ENCODE measurements around the gene ZCCHC2. TPM values are rescaled to one million over a fixed set of nuclear protein-coding genes. Genes with fewer than 3 reads are reported as not detected.

ZCCHC2 gene
- total RNA-seq, 1 donor from 2014 or later = 18.0 TPM

DNA sequence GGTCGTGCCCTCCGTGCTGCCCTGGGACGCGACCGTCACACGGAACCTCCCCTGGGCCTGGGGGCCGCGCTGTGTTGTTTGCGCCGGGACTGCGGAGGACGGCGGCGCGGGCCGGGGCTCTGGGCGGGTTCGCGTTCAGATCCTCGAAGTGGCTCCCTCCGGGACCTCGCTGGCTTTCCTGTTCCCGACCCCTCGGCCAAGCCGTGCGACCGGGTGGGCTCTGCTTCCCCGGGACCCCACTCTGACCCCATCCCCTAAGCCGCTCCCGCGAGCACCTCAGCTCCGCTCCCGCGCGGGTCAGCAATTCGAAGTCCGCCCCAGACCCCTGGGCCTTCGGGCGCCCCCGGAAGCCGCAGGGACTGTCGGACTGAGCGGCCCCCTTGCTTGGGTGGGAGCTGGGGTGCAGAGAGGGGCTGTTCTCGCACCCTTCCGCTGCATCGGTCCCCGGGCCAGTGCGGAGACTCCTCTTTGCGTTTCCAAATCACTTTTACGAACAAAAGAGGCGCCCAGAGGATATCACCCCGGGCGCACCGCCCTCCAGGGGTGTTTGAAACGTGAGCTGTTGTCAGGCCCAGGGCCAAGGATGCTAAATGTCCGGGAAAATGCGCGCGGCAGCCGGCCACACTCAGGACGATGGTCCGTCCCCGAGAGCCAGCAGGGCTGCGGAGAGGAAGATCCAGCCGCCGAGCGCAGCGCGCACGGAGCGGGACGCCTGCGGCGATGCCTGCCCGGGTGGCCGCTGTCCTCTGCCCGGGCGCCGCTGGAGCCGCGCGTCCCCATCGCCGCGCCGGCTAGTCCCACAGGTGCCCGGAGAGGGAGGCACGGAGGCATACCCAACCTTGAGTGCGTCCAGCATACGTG is 73.5 kb downstream of the ZCCHC2 start:
- intact Hi-C loops (cut with micrococcal nuclease) = no loop called here
- DNase-seq (peak; percentile 52), ATAC-seq (peak; percentile 76)

- DNase-seq (no peak), ATAC-seq (no peak)
- intact Hi-C loops (cut with micrococcal nuclease) = no loop called here
Observed at GRCh38 chr18:62601871-62602270, 79.0 kb downstream of the ZCCHC2 start.

- ATAC-seq = no peak
- intact Hi-C loops (cut with micrococcal nuclease) = no loop called here
- no peak for DNase-seq
Observed at GRCh38 chr18:62602706-62603105, 79.9 kb downstream of the ZCCHC2 start.

DNA sequence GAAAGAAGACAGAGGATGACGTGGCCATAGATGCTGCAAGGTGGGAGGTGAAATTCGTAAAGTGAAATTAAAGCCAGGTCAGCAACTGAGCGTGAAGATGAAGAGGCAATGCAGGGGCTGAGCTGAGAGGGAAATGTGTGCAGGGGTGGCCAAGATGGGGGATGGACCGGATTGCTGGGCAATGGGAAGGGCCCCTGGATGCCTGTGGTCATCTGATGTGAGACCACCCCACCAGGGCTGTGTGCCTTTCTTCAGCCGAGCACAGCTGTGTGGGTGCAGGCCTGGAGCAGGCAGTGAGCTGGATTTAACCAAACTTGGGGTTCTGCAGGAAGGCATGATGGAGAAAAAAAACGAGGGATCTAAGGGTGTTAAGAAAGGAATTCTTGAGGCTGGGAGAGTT is 80.4 kb downstream of the ZCCHC2 start:
- DNase-seq = no peak
- ATAC-seq = no peak
- intact Hi-C loops (cut with micrococcal nuclease) = no loop called here

DNA sequence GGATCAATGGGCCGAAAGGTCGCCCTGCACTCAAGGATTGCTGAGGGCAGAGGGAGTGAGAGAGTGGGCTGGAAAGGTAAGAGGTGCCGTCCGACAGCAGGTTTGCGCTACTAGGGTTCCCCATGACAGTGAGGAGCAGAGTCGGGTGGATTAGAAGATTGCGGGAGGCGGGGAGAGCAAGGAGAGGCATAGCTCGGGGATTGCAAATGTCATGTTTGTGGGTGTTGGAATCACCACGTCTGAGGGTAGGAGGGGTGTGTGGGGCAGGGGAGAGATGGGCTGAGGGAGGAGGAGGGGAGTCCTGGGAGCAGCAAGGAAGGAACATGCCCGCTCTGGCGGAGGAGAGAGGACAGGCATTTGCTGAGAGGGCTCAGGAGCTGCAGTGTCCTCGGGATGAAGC is 81.2 kb downstream of the ZCCHC2 start:
- no peak for ATAC-seq

DNA sequence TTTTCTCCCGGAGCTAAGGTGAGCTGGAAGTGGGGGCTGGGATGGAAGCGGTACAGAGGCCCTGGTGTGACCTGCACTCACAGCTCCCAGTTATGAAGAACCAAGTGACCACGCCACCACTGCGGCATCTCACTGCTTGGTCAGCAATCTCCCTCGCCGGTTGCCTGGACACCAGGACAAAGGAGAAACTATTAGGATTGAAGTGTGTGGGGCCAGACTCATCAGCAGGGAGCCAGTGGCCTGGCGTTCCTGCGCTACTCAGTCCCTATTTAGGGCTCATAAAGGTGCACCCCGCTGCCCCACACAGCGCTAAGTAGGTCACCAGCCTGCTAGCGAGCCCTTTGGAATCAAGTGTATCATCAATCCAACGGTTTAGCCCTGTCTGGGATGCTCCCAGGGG is 82.9 kb downstream of the ZCCHC2 start:
- DNase-seq = no peak
- intact Hi-C loops (cut with micrococcal nuclease) = no loop called here
- ATAC-seq = no peak

More for the DNA sequence above, 81.2 kb downstream of the ZCCHC2 start:
- no peak for DNase-seq
- intact Hi-C loops (cut with micrococcal nuclease) = no loop called here

DNA sequence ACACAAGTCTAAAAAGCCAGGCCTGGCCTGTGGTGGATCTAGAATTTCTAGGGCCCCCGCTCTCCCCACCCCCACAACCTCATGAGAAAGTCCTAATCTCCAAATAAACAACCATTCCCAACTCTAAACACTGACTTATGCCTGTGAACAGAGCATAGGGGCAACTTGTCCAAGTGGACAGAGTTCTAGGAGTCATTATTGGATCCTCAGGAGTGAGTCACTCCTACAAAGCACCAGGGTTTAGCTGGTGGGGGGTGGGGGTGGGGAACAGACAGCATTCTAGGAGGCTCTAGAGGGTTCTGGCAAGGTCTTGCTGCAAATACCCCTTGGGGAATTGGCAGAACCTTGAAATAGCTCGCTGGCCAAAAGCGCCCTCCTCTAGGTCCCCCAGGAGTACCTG is 83.3 kb downstream of the ZCCHC2 start:
- no peak for DNase-seq
- intact Hi-C loops (cut with micrococcal nuclease) = no loop called here

GRCh38 chr18:62607302-62607701 is 84.5 kb downstream of the ZCCHC2 start:
- intact Hi-C loops (cut with micrococcal nuclease) = no loop called here
- DNase-seq = no peak
- no peak for ATAC-seq

More for the DNA sequence above, 83.3 kb downstream of the ZCCHC2 start:
- no peak for ATAC-seq

- no peak for ATAC-seq
- intact Hi-C loops (cut with micrococcal nuclease) = no loop called here
Observed at GRCh38 chr18:62607708-62608428, 85.0 kb downstream of the ZCCHC2 start.

GRCh38 chr18:62609764-62610163 is 86.9 kb downstream of the ZCCHC2 start:
- ATAC-seq = no peak
- intact Hi-C loops (cut with micrococcal nuclease) = no loop called here
- DNase-seq = no peak

More at GRCh38 chr18:62607708-62608428, 85.0 kb downstream of the ZCCHC2 start:
- DNase-seq = no peak

DNA sequence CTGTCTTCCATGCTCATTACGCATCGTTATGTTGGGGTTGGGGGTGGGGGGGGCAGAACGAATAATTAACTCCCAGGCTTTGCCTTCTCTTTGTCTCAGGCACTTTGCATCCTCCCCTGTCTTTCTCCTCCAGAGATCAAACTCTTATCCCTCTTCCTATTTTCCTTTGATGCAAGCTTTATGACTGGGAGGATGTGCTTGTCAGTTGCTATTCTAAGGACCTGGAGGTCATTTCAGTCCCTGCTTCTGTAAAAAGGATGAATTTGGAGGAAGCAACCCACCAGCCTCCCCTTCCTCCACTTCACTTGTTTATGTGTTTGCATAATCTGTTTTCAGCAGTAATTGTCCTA is 87.5 kb downstream of the ZCCHC2 start:
- no peak for ATAC-seq
- no peak for DNase-seq
- intact Hi-C loops (cut with micrococcal nuclease) = no loop called here

- no peak for DNase-seq
- intact Hi-C loops (cut with micrococcal nuclease) = no loop called here
- ATAC-seq = peak; percentile 54
Observed at GRCh38 chr18:62610701-62611411, 88.0 kb downstream of the ZCCHC2 start.

- DNase-seq = peak; percentile 67
- intact Hi-C loops (cut with micrococcal nuclease) = no loop called here
- ATAC-seq = peak; percentile 82
Observed at GRCh38 chr18:62611453-62612288, 88.8 kb downstream of the ZCCHC2 start.

- DNase-seq (no peak), ATAC-seq (no peak)
- intact Hi-C loops (cut with micrococcal nuclease) = no loop called here
Observed at GRCh38 chr18:62612289-62612645, 89.4 kb downstream of the ZCCHC2 start.

DNA sequence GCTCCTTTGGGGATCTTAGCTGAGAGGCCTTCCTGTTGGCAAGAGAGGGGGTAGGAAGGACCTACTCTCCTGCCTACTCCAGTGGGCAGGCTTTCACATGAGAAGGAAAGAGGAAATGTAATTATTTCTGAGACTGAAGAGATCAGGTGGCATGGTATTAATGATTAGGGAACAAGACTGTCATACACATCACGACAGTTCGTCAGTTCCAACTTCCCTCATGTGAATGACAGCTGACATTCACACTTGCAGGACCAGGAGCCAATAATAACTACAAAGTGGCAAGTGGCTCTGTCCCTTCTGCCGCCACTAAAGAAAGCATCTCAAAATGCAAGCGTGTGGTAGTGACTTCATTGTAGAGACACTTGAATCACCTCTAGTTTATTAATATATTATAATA is 90.0 kb downstream of the ZCCHC2 start:
- DNase-seq (no peak), ATAC-seq (no peak)
- intact Hi-C loops (cut with micrococcal nuclease) = no loop called here

- ATAC-seq (no peak), DNase-seq (no peak)
- intact Hi-C loops (cut with micrococcal nuclease) = no loop called here
Observed at GRCh38 chr18:62614494-62614893, 91.7 kb downstream of the ZCCHC2 start.

DNA sequence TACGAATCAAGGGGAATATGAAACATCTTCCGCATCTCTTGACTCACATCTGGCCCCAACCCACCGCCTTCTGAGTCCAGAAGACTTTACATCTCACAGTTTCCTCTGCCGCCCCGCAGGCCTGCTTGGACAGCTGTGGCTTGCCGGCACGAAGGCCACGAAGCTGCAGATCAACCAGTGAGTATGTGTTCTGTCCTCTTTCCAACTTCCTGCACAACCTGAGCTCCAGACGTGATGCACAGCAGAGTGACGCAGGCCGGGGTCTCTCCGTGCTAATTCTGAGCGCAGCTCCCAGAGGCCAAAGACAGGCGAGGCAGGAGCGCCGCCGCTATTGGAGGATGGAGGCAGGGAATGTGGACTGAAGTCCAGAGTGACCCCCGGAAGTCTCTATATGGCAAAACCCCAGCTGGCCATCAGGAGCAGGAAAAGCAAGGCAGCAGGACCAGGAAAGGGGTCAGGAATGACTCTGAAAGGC is 93.5 kb downstream of the ZCCHC2 start:
- intact Hi-C loops (cut with micrococcal nuclease) = no loop called here
- DNase-seq (peak; percentile 56), ATAC-seq (peak; percentile 58)

GRCh38 chr18:62617793-62618591 is 95.2 kb downstream of the ZCCHC2 start:
- ATAC-seq = no peak
- DNase-seq = no peak
- intact Hi-C loops (cut with micrococcal nuclease) = no loop called here

Measured in left ventricle myocardium superior (tissue), 1 donor.